ENCODE measurements around the gene NEUROG3. TPM values are rescaled to one million over a fixed set of nuclear protein-coding genes. Genes with fewer than 3 reads are reported as not detected.

The NEUROG3 gene
- polyA plus RNA-seq, 3 donors: not detected

DNA sequence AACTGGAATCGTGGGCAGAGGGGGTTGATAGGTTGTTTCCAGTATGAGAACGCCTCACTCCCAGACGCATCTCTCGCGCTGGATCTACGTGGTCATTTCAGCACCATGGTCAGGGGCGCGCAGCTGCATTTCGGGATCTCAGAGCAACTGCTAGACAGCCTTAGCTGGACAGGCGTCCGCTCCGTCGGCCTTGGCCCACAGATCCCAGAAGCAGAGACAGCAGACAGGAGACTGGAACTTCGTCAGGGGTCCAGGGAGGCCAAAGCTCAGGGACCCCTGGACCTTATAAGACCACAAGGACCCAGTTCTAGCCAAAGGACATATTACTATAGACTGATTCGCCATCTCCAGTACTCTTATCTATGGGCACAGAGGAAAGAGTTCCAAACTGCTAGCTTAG is 5.3 kb downstream of the NEUROG3 start:
- peak overlapping the region in 1 of 2 donors; percentile 71 for H3K4me3 Mint-ChIP-seq
- H3K9me3 ChIP-seq (replicated peaks in 1 of 2; ENCODE audit: control insufficient read depth in 1 of 2, insufficient read depth in 1 of 2, low read length in 2 of 2): peaks cover 5 to 37% of the 10 kb centered on the region in 2 donors
- TF ChIP-seq, protein P1, sequence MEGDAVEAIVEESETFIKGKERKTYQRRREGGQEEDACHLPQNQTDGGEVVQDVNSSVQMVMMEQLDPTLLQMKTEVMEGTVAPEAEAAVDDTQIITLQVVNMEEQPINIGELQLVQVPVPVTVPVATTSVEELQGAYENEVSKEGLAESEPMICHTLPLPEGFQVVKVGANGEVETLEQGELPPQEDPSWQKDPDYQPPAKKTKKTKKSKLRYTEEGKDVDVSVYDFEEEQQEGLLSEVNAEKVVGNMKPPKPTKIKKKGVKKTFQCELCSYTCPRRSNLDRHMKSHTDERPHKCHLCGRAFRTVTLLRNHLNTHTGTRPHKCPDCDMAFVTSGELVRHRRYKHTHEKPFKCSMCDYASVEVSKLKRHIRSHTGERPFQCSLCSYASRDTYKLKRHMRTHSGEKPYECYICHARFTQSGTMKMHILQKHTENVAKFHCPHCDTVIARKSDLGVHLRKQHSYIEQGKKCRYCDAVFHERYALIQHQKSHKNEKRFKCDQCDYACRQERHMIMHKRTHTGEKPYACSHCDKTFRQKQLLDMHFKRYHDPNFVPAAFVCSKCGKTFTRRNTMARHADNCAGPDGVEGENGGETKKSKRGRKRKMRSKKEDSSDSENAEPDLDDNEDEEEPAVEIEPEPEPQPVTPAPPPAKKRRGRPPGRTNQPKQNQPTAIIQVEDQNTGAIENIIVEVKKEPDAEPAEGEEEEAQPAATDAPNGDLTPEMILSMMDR (IDR thresholded peaks at IDR 0.05): no peak
- no peak overlapping the region for H3K4me2 ChIP-seq (replicated peaks; ENCODE audit: extremely low read depth, low read length, poor library complexity, severe bottlenecking)
- peak overlapping the region in 1 of 7 donors; percentile 11 for H3K27ac Mint-ChIP-seq
- no peaks in the 10 kb centered on the region for H3K36me3 ChIP-seq (replicated peaks in 1 of 2; ENCODE audit: control insufficient read depth in 1 of 2, insufficient read depth in 2 of 2, low read length in 2 of 2)
- H3K4me3 ChIP-seq (replicated peaks in 1 of 3; ENCODE audit: low read depth in 2 of 3, low read length in 3 of 3): no peak overlapping the region
- H4K20me1 ChIP-seq (ENCODE audit: insufficient read depth, low read length): no peaks in the 10 kb centered on the region
- H3K27me3 ChIP-seq (ENCODE audit: control insufficient read depth in 2 of 2, insufficient read depth in 2 of 2, low read length in 2 of 2): peaks cover 57 to 69% of the 10 kb centered on the region in 2 donors
- H3K36me3 Mint-ChIP-seq: peaks cover 0 to 4% of the 10 kb centered on the region in 2 donors
- H3K9me3 Mint-ChIP-seq: peaks cover 0 to 18% (median 7%) of the 10 kb centered on the region in 7 donors
- peaks cover 7 to 10% of the 10 kb centered on the region in 2 donors for H3K4me1 ChIP-seq (ENCODE audit: control insufficient read depth in 1 of 2, insufficient read depth in 2 of 2, low read length in 2 of 2)
- no peak overlapping the region for H2AFZ ChIP-seq (ENCODE audit: insufficient read depth, low read depth, low read length, poor library complexity, severe bottlenecking)
- intact Hi-C loops (cut with micrococcal nuclease): no loop called here
- H3K9ac ChIP-seq (ENCODE audit: insufficient read depth, low read length, poor library complexity, severe bottlenecking): no peak overlapping the region
- H3K4me1 Mint-ChIP-seq: peaks cover 8% of the 10 kb centered on the region
- 10% methylated on average over 15 of the region's 15 CpGs for WGBS (ENCODE audit: insufficient coverage)
- H3K27me3 Mint-ChIP-seq (ENCODE audit: low read depth in 3 of 3): peaks cover 56 to 78% (median 62%) of the 10 kb centered on the region in 3 donors
- H3K27ac ChIP-seq (ENCODE audit: low read depth in 1 of 2, low read length in 2 of 2): no peak overlapping the region
- no peaks in the 10 kb centered on the region for H3K79me2 ChIP-seq (ENCODE audit: insufficient read depth, low read length)
- no peak for DNase-seq

DNA sequence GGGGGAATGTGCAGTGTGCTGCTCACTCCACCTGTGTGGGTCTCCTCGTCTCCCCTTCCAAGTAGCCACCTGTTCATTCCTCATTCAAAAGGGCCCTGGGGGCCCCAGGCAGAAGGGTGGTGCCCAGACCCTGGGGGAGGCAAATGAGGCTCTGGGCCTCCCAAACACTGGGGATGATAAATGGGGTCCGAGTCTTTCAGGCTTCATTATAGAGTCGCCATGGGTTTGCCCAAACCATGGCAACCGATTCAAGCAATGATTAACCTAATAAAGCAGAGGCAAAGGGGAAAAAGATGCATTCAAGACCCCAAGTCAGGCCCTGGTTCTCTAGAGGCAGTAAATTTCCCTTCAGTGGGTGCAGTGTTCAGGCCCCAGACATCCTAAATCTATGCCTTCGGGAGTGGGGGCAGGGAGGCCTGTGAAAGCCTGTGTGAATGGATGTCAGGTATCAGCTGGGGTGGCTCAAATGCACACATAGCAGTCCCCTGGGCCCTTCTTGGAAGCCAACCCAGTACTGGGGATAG is 10.4 kb downstream of the NEUROG3 start:
- TF ChIP-seq, protein P1 (IDR thresholded peaks at IDR 0.05): no peak
- Histone ChIP-seq H3K4me3 (replicated peaks in 1 of 3; ENCODE audit: low read depth in 2 of 3, low read length in 3 of 3) (no peak overlapping the region), H3K27me3 (ENCODE audit: control insufficient read depth in 2 of 2, insufficient read depth in 2 of 2, low read length in 2 of 2) (peaks cover 13 to 18% of the 10 kb centered on the region in 2 donors), H3K79me2 (ENCODE audit: insufficient read depth, low read length) (no peaks in the 10 kb centered on the region), H3K9me3 (replicated peaks in 1 of 2; ENCODE audit: control insufficient read depth in 1 of 2, insufficient read depth in 1 of 2, low read length in 2 of 2) (peaks cover 0 to under 1% of the 10 kb centered on the region in 2 donors), H3K9ac (ENCODE audit: insufficient read depth, low read length, poor library complexity, severe bottlenecking) (no peak overlapping the region), H3K27ac (ENCODE audit: low read depth in 1 of 2, low read length in 2 of 2) (no peak overlapping the region), H3K4me1 (ENCODE audit: control insufficient read depth in 1 of 2, insufficient read depth in 2 of 2, low read length in 2 of 2) (no peaks in the 10 kb centered on the region), H3K4me2 (replicated peaks; ENCODE audit: extremely low read depth, low read length, poor library complexity, severe bottlenecking) (no peak overlapping the region), H2AFZ (ENCODE audit: insufficient read depth, low read depth, low read length, poor library complexity, severe bottlenecking) (no peak overlapping the region), H3K36me3 (replicated peaks in 1 of 2; ENCODE audit: control insufficient read depth in 1 of 2, insufficient read depth in 2 of 2, low read length in 2 of 2) (no peaks in the 10 kb centered on the region), H4K20me1 (ENCODE audit: insufficient read depth, low read length) (no peaks in the 10 kb centered on the region)
- no peak for DNase-seq
- intact Hi-C loops (cut with micrococcal nuclease): no loop called here
- Mint-ChIP-seq H3K27me3 (ENCODE audit: low read depth in 3 of 3) (peaks cover 7 to 29% (median 12%) of the 10 kb centered on the region in 3 donors), H3K9me3 (peaks cover 0 to 6% (median 0%) of the 10 kb centered on the region in 7 donors), H3K4me1 (peaks cover 2% of the 10 kb centered on the region), H3K4me3 (no peak overlapping the region), H3K27ac (no peak overlapping the region), H3K36me3 (no peaks in the 10 kb centered on the region)
- 97% methylated on average over 3 of the region's 5 CpGs for WGBS (ENCODE audit: insufficient coverage)
